Mononuclear cell (primary cell): ENCODE measurements around the gene RUSC2. TPM values are rescaled to one million over a fixed set of nuclear protein-coding genes. Genes with fewer than 3 reads are reported as not detected.
"Not testable (repeated sequence)": the region's sequence is repeated elsewhere in the genome, so short reads cannot be mapped to it uniquely, and the experiment has no call there.

Experiments used
- H3K27me3 ChIP-seq: 2 replicates; pipeline ENCODE4 v1.6.0; 2011; ENCODE audit warnings: low read length, control low read depth; ENCODE audit not compliant: insufficient read depth
- H3K4me1 ChIP-seq: 2 replicates; pipeline ENCODE4 v1.5.1; 2011; ENCODE audit warnings: mild to moderate bottlenecking, low read length, control low read depth; ENCODE audit not compliant: insufficient read depth
- H3K4me3 ChIP-seq: 2 replicates; pipeline ENCODE4 v1.5.1; 2011; ENCODE audit warnings: mild to moderate bottlenecking, low read length, moderate library complexity
- H3K9me3 ChIP-seq: 2 replicates; pipeline ENCODE4 v1.5.1; 2011; ENCODE audit warnings: low read depth, mild to moderate bottlenecking, control low read depth, low read length
- total RNA-seq: library from RNA; depleted of rRNA; stranded (reverse); fragments of >200 nt; gene quantifications from one replicate; pipeline ENCODE4 v1.2.3, GENCODE V29; 2012

RUSC2 gene
- total RNA-seq, 1 donor: 7.3 TPM

DNA sequence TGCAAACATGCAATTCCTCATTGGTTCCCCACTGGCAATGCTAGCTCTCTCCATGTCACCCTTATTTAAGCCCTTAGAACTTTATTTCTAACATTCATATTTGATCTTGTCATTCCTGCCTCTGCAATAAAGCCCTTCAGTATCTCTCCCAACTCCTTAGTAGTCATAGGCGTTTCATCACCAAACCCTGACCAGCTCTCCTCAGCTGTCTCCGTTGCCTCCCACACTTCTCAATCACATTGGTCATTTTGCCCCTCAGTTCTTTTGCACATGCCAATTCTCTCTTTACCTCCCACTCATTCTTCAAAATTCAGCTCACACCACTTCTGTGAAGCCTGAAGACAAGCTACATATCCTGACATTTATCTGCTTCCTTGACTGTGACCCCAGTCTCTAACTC, 2.8 kb upstream of the RUSC2 start:
- Histone ChIP-seq H3K27me3 (no peaks in the 10 kb centered on the region), H3K4me1 (peaks cover 28% of the 10 kb centered on the region), H3K4me3 (no peak overlapping the region), H3K9me3 (no peaks in the 10 kb centered on the region)

GRCh38 chr9:35488021-35488420, 1.9 kb upstream of the RUSC2 start:
- Histone ChIP-seq H3K4me1 (peaks cover 32% of the 10 kb centered on the region), H3K4me3 (no peak overlapping the region), H3K9me3 (no peaks in the 10 kb centered on the region), H3K27me3 (no peaks in the 10 kb centered on the region)

GRCh38 chr9:35488566-35489312, 1.2 kb upstream of the RUSC2 start:
- Histone ChIP-seq H3K9me3 (no peaks in the 10 kb centered on the region), H3K27me3 (no peaks in the 10 kb centered on the region), H3K4me1 (peaks cover 32% of the 10 kb centered on the region), H3K4me3 (no peak overlapping the region)

GRCh38 chr9:35490155-35490909, 421 bp downstream of the RUSC2 start:
- peaks cover 32% of the 10 kb centered on the region for H3K4me1 ChIP-seq
- no peaks in the 10 kb centered on the region for H3K9me3 ChIP-seq
- H3K27me3 ChIP-seq: no peaks in the 10 kb centered on the region
- H3K4me3 ChIP-seq: peak overlapping the region; percentile 52

GRCh38 chr9:35490910-35491465, 1.1 kb downstream of the RUSC2 start:
- H3K27me3 ChIP-seq: no peaks in the 10 kb centered on the region
- peaks cover 32% of the 10 kb centered on the region for H3K4me1 ChIP-seq
- peak overlapping the region; percentile 52 for H3K4me3 ChIP-seq
- H3K9me3 ChIP-seq: no peaks in the 10 kb centered on the region

DNA sequence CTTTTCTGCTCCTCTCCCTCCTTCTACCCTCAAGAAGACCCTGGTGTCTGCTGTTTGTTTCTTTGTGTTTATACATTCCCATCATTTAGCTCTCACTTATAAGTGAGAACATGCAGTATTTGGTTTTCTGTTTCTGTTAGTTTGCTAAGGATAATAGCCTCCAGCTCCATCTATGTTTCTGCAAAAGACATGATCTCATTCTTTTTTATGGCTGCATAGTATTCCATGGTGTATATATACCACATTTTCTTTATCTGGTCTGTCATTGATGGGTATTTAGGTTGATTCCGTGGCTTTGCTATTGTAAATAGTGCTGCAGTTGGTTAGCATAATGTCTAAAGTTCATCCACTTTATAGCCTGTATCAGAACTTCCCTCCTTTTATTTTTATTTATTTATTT, 3.2 kb downstream of the RUSC2 start:
- peaks cover 32% of the 10 kb centered on the region for H3K4me1 ChIP-seq
- H3K27me3 ChIP-seq, H3K9me3 ChIP-seq: not testable (repeated sequence)

DNA sequence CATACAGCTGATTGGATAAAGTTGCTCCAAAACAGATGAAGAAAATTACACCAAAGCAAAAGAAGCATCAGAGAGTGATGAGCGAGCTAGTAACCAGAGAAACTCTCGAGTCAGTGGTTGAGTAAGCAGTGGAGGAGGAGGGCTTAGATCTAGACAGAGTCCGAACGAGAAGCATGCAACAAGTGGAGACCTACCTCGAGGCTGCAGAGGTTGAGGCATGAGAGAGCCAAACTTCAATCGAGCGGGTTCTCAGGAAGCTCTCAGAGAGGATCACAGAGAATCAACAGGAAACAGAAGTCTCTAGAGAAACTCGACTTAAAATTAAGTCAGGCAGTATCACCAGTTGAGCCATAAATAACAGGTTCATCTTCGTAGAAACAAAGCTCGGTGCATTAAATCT, 6.1 kb downstream of the RUSC2 start:
- Histone ChIP-seq H3K27me3 (no peaks in the 10 kb centered on the region), H3K4me1 (peaks cover 15% of the 10 kb centered on the region), H3K9me3 (no peaks in the 10 kb centered on the region), H3K4me3 (no peak overlapping the region)

More for the DNA sequence above, 3.2 kb downstream of the RUSC2 start:
- not testable (repeated sequence) for H3K4me3 ChIP-seq

DNA sequence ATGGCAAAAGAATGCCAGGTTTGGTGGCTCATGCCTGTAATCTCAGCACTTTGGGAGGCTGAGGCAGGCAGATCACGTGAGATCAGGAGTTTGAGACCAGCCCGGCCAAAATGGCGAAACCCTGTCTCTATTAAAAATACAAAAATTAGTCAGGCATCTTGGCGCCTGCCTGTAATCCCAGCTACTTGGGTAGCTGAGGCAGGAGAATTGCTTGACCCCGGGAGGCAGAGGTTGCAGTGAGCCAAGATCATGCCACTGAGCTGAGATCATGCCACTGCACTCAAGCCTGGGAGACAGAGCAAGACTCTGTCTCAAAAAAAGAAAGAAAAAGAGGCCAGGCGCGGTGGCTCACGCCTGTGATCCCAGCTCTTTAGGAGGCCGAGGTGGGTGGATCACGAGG, 8.3 kb downstream of the RUSC2 start:
- H3K4me3 ChIP-seq, H3K9me3 ChIP-seq, H3K27me3 ChIP-seq, H3K4me1 ChIP-seq: not testable (repeated sequence)

DNA sequence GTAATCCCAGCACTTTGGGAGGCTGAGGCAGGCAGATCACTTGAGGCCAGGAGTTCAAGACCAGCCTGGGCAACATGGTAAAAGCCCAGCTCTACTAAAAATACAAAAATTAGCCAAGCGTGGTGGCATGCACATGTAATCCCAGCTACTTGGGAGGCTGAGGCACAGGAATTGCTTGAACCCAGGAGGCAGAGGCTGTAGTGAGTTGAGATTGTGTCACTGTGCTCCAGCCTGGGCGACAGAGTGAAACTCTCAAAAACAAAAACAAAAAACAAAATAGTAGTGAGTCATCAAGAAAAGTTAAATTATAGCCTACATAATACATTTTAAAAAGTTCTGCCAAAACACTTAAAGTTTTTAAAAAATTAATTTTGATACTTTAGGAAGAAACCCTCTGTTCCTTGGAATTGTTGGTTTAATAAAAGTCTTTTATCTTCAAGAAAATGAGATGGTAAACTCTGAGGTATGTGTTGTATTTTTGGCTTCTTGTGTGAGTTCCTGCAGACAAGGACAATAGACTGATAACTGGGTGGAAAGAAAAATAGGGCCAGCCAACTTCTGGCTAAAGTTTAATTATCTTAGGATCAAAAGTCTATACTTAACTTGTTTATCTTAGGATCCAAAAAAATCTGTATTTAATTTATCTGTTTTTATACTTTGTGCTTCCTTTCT, 9.3 kb downstream of the RUSC2 start:
- Histone ChIP-seq H3K27me3 (no peaks in the 10 kb centered on the region), H3K4me3 (no peak overlapping the region), H3K4me1 (no peaks in the 10 kb centered on the region), H3K9me3 (no peaks in the 10 kb centered on the region)

- Histone ChIP-seq H3K4me3 (no peak overlapping the region), H3K27me3 (no peaks in the 10 kb centered on the region), H3K9me3 (no peaks in the 10 kb centered on the region), H3K4me1 (no peaks in the 10 kb centered on the region)
Observed at GRCh38 chr9:35499701-35500030, 9.8 kb downstream of the RUSC2 start.

DNA sequence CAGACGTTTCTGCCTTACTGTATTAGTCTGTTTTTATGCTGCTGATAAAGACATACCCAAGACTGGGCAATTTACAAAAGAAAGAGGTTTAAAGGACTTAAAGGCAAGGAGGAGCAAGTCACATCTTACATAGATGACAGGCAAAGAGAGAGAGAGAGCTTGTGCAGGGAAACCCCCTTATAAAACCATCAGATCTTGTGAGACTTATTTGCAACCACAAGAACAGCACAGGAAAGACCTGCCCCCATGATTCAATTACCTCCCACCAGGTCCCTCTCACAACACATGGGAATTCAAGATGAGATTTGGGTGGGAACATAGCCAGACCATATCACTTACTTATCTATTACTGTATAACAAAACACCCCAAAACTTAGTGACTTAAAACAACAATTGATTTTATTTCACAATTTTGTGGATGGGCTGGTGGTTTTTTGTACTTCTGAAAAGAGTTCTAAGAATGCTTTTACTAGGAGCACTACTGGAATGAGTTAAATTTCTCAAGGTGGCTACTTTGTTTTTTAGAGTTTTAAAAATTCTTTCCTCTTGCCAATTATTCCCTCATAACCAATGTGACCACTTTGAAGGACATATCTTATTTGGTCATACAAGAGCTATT, 10.3 kb downstream of the RUSC2 start:
- Histone ChIP-seq H3K9me3 (no peaks in the 10 kb centered on the region), H3K27me3 (no peaks in the 10 kb centered on the region), H3K4me3 (no peak overlapping the region), H3K4me1 (no peaks in the 10 kb centered on the region)

DNA sequence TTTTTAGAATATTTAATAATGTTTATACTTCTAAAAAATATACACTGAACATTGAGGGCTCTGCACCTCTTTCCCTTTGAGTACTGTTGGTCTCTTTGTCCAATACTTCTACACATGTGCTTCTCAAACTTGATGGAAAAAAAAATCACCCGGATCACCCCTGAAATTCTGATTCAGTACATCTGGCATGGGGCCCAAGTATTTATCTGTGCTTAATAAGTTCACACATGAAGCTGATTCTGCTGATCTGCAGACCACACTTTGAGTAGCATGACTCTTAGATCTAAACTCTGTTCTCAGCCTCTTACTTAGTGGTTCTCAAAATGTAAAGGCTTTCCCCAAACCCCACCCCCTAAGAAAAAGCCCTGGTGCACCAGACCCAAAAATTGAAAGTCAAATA, 12.0 kb downstream of the RUSC2 start:
- Histone ChIP-seq H3K4me3 (no peak overlapping the region), H3K27me3 (no peaks in the 10 kb centered on the region), H3K4me1 (no peaks in the 10 kb centered on the region), H3K9me3 (no peaks in the 10 kb centered on the region)

- Histone ChIP-seq H3K4me3 (no peak overlapping the region), H3K9me3 (no peaks in the 10 kb centered on the region), H3K27me3 (no peaks in the 10 kb centered on the region), H3K4me1 (peaks cover 9% of the 10 kb centered on the region)
Observed at GRCh38 chr9:35506359-35506758, 16.4 kb downstream of the RUSC2 start.

GRCh38 chr9:35508069-35508468, 18.2 kb downstream of the RUSC2 start:
- H3K9me3 ChIP-seq: no peaks in the 10 kb centered on the region
- H3K4me3 ChIP-seq: no peak overlapping the region
- peaks cover 9% of the 10 kb centered on the region for H3K4me1 ChIP-seq
- H3K27me3 ChIP-seq: no peaks in the 10 kb centered on the region

DNA sequence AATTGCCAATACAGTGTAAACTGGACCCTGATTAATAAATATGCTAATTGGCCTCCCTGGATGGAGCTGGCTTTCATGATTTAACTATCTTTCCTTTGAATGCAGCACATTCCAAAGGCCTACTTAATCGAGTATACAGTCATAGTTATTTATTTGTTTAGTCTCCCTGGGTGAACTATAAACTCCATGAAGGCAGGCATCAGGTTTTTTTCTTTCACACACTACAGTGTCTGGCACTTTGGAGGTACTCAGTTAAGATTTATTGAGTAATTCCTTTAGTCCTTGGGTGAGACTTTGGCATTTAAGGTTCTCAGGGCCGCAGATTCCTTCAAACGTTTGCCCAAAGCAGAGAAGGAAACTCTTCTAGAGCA, 20.5 kb downstream of the RUSC2 start:
- no peaks in the 10 kb centered on the region for H3K27me3 ChIP-seq
- peaks cover 9% of the 10 kb centered on the region for H3K4me1 ChIP-seq
- H3K4me3 ChIP-seq: no peak overlapping the region
- no peaks in the 10 kb centered on the region for H3K9me3 ChIP-seq
